DOHH2 (cell line): ENCODE measurements around the gene SBK2.

Source experiments
- H3F3A ChIP-seq: fragments of 200-600 bp; sonication (generic), shearing (Covaris generic); 2 replicates; pipeline ENCODE4 v1.6.0; 2016; ENCODE audit warnings: antibody characterized with exemption, mild to moderate bottlenecking; ENCODE audit not compliant: control insufficient read depth, insufficient read depth
- H3K27ac ChIP-seq: fragments of 200-600 bp; sonication (generic); 2 replicates; pipeline ENCODE4 v1.5.1; 2014; ENCODE audit warnings: low read depth, mild to moderate bottlenecking, low read length, moderate library complexity
- H3K27me3 ChIP-seq: fragments of 200-600 bp; sonication (generic); 2 replicates; pipeline ENCODE4 v1.6.1; 2014; ENCODE audit warnings: mild to moderate bottlenecking, low read length, mixed read lengths; ENCODE audit not compliant: control insufficient read depth
- H3K36me3 ChIP-seq: fragments of 200-600 bp; sonication (generic); 2 replicates; pipeline ENCODE4 v1.6.1; 2014; ENCODE audit warnings: mild to moderate bottlenecking, low read length, moderate library complexity, mixed read lengths; ENCODE audit not compliant: control insufficient read depth
- H3K4me1 ChIP-seq: fragments of 200-600 bp; sonication (generic); 2 replicates; pipeline ENCODE4 v1.6.1; 2014; ENCODE audit warnings: mild to moderate bottlenecking, low read length, mixed read lengths; ENCODE audit not compliant: control insufficient read depth
- H3K4me2 ChIP-seq: fragments of 200-600 bp; sonication (generic); 2 replicates; pipeline ENCODE4 v1.6.0; 2014; ENCODE audit warnings: mild to moderate bottlenecking, low read length, moderate library complexity
- H3K4me3 ChIP-seq: fragments of 200-600 bp; sonication (generic); 2 replicates; pipeline ENCODE4 v1.5.1; 2014; ENCODE audit warnings: mild to moderate bottlenecking, low read length, mixed read lengths
- H3K79me2 ChIP-seq: fragments of 200-600 bp; sonication (generic); 2 replicates; pipeline ENCODE4 v1.6.1; 2014; ENCODE audit warnings: mild to moderate bottlenecking, low read length, mixed read lengths; ENCODE audit not compliant: control insufficient read depth
- H3K9me2 ChIP-seq: fragments of 200-600 bp; sonication (generic); replicated peaks from 2 replicates; pipeline ENCODE4 v1.6.1; 2014; ENCODE audit warnings: mild to moderate bottlenecking, low read length, mixed read lengths; ENCODE audit not compliant: control insufficient read depth
- H3K9me3 ChIP-seq: fragments of 200-600 bp; sonication (generic); 2 replicates; pipeline ENCODE4 v1.6.1; 2014; ENCODE audit warnings: antibody characterized with exemption, low read length, mixed read lengths; ENCODE audit not compliant: control insufficient read depth, insufficient read depth
- H4K20me1 ChIP-seq: fragments of 200-600 bp; sonication (generic); 2 replicates; pipeline ENCODE4 v1.6.0; 2014; ENCODE audit warnings: low read depth, mild to moderate bottlenecking, antibody characterized with exemption, low read length, moderate library complexity; ENCODE audit not compliant: control insufficient read depth, insufficient read depth
- EZH2phosphoT487 ChIP-seq: fragments of 200-600 bp; sonication (generic); IDR thresholded peaks from 2 replicates; pipeline ENCODE4 v1.6.1; 2017; ENCODE audit warnings: borderline replicate concordance, mild to moderate bottlenecking, antibody characterized with exemption, low read length, moderate library complexity, mixed read lengths
- TF ChIP-seq, protein P1 (sequence below): fragments of 200-600 bp; sonication (generic); IDR thresholded peaks from one replicate; pipeline ENCODE4 v1.5.1; 2014; ENCODE audit warnings: antibody characterized with exemption, mild to moderate bottlenecking, low read depth, low read length; ENCODE audit not compliant: poor library complexity, severe bottlenecking

Gene SBK2

DNA sequence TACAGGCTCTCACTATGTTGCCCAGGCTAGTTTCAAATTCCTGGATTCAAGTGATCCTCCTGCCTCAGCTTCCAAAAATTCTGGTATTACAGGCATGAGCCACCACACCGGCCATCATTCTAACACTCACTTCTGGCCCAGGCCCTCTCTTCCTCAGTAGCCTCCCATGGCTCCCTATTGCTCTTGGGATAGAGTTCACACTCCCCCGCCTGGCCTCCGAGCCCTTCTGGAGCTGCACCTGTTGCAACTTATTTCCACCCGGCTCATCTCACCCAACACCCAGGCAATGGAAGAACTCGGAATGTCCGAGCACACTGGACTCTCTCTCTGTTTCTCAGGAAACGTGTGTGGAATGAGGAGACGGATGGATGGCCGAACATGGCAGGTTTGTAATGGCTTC is 17.4 kb upstream of the SBK2 start:
- no peaks in the 10 kb centered on the region for H3K9me3 ChIP-seq
- TF ChIP-seq, protein P1, sequence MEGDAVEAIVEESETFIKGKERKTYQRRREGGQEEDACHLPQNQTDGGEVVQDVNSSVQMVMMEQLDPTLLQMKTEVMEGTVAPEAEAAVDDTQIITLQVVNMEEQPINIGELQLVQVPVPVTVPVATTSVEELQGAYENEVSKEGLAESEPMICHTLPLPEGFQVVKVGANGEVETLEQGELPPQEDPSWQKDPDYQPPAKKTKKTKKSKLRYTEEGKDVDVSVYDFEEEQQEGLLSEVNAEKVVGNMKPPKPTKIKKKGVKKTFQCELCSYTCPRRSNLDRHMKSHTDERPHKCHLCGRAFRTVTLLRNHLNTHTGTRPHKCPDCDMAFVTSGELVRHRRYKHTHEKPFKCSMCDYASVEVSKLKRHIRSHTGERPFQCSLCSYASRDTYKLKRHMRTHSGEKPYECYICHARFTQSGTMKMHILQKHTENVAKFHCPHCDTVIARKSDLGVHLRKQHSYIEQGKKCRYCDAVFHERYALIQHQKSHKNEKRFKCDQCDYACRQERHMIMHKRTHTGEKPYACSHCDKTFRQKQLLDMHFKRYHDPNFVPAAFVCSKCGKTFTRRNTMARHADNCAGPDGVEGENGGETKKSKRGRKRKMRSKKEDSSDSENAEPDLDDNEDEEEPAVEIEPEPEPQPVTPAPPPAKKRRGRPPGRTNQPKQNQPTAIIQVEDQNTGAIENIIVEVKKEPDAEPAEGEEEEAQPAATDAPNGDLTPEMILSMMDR, result no peak
- TF ChIP-seq EZH2phosphoT487, result no peak
- no peak overlapping the region for H3K4me3 ChIP-seq

DNA sequence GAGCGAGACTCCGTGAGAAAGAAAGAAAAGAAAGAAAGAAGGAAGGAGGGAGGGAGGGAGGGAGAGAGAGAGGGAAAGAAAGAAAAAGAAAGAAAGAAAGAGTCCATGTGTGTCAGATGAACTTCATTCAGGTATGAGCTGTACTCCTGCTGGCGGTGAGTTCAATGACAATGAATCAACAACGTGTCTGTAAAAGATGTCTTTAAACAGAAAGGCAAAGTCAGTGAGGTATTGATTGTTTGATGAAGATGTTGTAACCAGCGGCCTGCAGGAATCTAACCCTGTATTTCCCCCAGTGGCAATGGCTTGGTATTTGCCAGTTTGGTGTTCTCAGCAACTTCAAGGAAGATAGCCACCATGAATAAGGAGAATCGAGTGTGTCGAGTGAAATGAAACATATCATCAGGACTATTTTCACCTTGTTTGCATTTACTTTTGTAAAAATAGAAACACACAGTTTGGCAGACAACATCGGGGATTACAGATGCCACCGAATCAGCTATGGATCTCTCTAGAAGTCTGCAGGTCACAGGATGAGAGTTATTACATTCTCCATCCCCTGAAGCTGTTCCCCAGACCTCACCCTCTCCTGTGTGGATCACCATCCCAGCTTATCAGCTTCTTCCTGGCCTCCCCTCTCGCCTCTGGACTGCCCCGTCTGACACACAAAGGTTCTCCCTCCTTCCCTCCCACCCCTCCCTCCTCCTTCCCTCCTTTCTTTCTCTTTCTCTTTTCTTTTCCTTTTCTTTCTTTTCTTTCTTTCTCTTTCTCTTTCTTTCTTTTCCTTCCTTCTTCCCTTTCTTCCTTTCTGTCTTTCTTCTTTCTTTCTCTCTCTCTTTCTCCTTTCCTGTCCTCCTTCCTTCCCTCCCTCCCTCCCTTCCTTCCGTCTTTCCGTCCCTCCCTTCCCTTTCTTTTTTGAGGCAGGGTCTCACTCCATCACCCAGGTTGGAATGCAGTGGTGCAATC is 16.6 kb upstream of the SBK2 start:
- peaks cover 11% of the 10 kb centered on the region for H3K4me1 ChIP-seq
- no peak overlapping the region for H3K4me2 ChIP-seq
- H3K27ac ChIP-seq, result no peak overlapping the region

More for the DNA sequence above, 17.4 kb upstream of the SBK2 start:
- Histone ChIP-seq H3K4me1 (peaks cover 11% of the 10 kb centered on the region), H3K27me3 (peaks cover 7% of the 10 kb centered on the region), H3K27ac (no peak overlapping the region), H3K36me3 (no peaks in the 10 kb centered on the region), H3F3A (no peaks in the 10 kb centered on the region), H3K79me2 (no peaks in the 10 kb centered on the region), H3K4me2 (no peak overlapping the region), H3K9me2 (no peaks in the 10 kb centered on the region), H4K20me1 (no peaks in the 10 kb centered on the region)

DNA sequence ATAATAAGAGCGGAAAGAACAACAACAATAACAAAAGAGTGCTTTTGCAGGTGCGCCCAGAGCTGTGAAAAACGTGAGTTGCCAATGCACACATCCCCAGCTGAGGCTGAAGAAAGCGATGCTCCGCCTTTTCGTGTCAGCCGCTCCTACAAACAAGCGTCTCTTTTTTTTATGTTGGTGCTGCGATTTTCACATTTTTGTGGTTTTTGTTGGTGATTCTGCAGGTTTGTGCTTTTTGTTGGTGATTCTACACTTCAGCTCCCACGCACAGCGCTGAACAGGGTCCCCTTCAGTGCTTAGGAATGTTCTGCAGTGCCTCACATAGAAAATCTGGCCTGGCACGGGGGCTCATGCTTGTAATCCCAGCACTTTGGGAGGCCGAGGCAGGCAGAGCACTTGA is 15.7 kb upstream of the SBK2 start:
- Histone ChIP-seq H3K4me2 (no peak overlapping the region), H3K79me2 (no peaks in the 10 kb centered on the region), H3K9me3 (no peaks in the 10 kb centered on the region), H3F3A (no peaks in the 10 kb centered on the region), H3K27ac (no peak overlapping the region), H3K27me3 (peaks cover 7% of the 10 kb centered on the region), H3K9me2 (no peaks in the 10 kb centered on the region), H3K36me3 (no peaks in the 10 kb centered on the region), H3K4me1 (peaks cover 11% of the 10 kb centered on the region), H3K4me3 (no peak overlapping the region), H4K20me1 (no peaks in the 10 kb centered on the region)
- no peak for TF ChIP-seq EZH2phosphoT487
- TF ChIP-seq, protein P1, result no peak

More for the DNA sequence above, 16.6 kb upstream of the SBK2 start:
- Histone ChIP-seq H3K36me3 (no peaks in the 10 kb centered on the region), H3K4me3 (no peak overlapping the region), H3F3A (no peaks in the 10 kb centered on the region), H3K79me2 (no peaks in the 10 kb centered on the region), H4K20me1 (no peaks in the 10 kb centered on the region), H3K9me3 (no peaks in the 10 kb centered on the region), H3K9me2 (no peaks in the 10 kb centered on the region), H3K27me3 (peaks cover 7% of the 10 kb centered on the region)
- TF ChIP-seq, protein P1, result no peak
- no peak for TF ChIP-seq EZH2phosphoT487
